DMS153 (cell line): ENCODE data around the gene ANXA1.

ENCODE experiments used
- DNase-seq: peaks from one replicate; lab custom pipeline; 2025; lab: John Stamatoyannopoulos, UW

ANXA1 gene

DNA sequence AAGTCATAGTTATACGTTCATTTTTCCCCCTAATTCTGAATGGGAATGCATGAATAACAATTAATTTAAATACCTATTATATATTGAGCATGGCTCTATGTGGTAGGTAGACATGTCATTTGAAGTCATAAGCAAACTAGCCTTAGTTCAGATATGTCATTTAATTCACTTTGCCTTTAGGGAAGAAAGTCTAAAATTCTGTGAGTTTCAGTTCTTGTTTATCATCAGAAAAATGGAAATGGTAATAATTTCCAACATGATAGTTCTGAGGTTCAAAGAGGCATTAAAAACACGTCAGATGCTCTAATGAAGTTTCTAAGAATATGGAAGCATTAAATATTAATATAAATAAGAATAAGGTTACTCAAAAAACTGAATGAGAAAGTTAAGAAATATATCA, 13.1 kb upstream of the ANXA1 start:
- DNase-seq = no peak

DNA sequence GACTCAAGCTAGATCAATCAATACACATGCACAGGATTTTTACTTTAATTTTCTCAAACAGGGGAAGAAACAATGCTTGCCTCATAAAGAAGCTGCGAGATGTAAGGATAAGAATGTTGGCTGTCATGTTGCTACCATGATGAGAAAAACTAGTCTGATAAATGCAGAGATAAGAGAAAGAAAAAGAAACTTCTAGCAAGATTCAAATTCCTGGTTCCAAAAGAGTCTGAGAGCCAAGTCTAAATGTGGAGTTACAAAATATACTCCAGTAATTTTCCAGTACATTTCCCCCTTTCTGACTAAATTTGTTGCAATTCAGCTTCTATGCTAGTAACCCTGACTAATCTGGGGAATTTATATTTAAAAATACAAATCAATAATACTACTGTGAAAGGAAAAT, 10.4 kb upstream of the ANXA1 start:
- DNase-seq = no peak

DNA sequence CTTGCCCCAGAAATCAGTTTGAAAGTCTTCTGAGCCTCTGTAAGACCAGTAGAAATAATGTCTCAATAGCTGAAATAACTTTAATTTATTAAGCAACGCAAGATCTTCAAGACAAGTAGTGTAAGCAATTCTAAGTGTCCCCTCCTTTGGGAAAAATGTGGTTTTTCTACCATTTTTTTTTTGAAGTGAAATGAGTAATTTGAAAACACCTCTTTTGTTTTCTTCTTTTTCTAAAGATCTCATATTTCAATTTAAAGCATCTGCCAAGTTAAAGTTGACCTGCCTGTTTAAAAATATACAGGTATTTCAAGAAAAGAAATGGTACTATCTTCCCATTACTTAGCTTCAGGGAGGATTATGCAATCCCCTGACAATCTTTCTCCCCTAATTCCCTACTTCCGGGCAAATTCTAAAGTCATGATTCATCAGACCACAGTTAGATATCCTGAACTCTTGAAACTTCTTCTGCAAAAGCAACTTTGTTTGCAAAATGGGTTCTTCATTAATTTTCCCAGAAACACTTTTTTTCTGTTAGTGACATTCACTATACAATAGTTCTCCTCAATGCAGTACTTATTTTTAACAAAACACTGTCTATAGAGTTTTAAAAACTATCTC, 7.8 kb upstream of the ANXA1 start:
- DNase-seq = no peak

- DNase-seq = no peak
These were observed 5.4 kb upstream of the ANXA1 start for GRCh38 chr9:73146111-73146815.

DNA sequence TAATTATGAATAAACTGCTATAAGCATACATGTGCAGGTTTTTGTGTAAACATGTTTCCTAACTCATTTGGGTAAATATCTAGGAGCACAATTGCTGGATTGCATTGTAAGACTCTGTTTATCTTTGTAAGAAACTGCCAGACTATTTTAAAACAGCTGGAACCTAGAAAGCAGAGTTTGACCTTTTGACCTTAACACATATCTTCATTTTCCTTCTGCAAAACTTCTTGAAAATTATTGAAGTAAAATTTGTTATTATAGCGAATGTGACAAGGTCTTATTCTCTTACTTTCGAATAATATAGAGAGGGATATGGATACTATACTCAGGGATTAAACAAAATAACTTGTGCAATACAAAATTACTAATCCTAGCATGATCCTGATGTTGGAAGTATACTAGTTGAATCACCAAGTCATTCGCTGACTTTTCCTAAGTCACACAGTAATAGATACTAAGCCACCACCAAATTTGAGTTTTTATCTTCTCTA, 3.2 kb upstream of the ANXA1 start:
- DNase-seq = no peak

GRCh38 chr9:73149371-73150067, 2.1 kb upstream of the ANXA1 start:
- DNase-seq = no peak

GRCh38 chr9:73152543-73152844, 829 bp downstream of the ANXA1 start:
- DNase-seq = no peak

GRCh38 chr9:73152953-73153352, 1.3 kb downstream of the ANXA1 start:
- DNase-seq = no peak

- no peak for DNase-seq
These were observed 2.1 kb downstream of the ANXA1 start for GRCh38 chr9:73153793-73154227.

GRCh38 chr9:73154271-73154670, 2.6 kb downstream of the ANXA1 start:
- no peak for DNase-seq

DNA sequence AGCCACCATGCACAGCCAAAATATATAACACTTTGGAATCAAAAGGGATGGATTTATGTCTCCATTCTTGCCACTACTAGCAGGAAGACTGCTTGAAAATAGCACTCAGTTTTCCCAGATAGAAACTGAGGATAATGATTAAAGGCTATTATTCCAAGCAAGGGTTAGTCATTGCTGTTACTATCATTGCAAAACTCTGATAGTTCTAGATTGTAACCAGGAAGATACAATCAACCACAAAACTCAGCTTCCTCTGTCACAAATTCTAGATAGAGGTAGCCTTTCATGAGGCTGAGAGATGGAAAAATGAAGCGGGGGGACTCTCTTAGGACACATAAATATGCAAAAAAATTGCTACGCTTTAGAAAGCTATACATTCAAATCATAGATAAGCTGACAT, 3.1 kb downstream of the ANXA1 start:
- DNase-seq = no peak

DNA sequence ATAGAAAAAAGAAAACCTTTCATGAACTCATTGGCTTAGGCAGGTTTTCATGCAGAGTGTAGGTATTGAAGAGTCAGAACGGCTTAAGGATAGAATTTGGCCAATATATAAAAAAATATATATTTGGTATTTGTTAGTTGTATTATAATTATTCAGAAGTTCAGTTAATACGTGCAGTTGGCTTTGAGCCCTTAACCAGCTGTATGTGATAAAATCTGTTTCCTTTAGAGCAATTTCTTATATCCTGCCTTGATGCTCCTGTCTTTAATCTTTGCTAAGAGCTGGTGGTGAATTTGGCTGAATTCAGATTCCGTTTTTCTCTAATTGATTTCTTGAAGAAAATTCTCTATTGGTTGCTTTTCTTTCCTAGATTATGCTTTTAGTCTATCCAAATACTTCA, 3.7 kb downstream of the ANXA1 start:
- no peak for DNase-seq

DNA sequence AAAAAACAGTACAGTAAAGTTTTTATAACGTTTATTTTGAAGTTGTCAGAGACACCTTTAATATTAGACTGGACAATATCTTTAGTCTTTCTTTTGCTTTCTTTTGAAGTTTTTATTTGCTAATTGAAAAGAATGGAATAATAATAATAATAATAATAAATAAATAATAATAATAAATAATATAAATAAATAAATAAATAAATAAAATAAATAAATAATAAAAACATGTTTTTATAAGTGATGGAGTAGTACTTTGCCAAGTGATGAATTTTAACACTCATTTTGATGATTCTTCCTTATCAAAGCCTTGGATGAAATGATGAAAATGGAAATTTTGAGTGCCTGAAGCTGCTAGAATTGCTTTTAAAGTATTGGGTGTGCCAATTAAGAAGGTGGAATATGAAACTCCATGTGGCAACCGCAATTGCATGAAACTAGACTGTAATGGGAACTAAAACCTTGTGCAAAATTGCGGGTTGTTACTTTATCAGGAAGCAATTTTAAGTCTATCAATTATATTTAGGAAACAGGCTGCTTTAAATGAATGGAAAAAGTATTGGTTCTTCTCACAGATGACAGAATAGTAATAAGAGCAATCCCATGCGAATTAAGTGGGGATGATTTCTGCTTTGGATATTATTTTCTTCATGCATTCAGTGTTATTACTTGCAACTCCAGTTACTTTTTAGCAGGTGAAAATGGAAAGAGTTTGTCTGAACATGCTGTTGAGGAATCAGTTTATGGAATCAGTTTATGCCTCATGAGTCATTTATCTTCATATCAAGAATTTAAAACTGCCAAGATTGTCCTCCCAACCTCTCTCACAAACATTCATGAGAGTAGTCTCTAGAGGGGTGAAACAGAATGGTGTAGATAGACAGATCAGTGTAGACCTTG, 4.6 kb downstream of the ANXA1 start:
- DNase-seq = no peak

GRCh38 chr9:73156865-73157187, 5.2 kb downstream of the ANXA1 start:
- no peak for DNase-seq

GRCh38 chr9:73157811-73158210, 6.1 kb downstream of the ANXA1 start:
- no peak for DNase-seq

GRCh38 chr9:73158723-73159122, 7.1 kb downstream of the ANXA1 start:
- DNase-seq = no peak

GRCh38 chr9:73160868-73161267, 9.2 kb downstream of the ANXA1 start:
- DNase-seq = no peak

GRCh38 chr9:73162987-73163768, 11.5 kb downstream of the ANXA1 start:
- DNase-seq = no peak

- DNase-seq = no peak
These were observed 14.2 kb downstream of the ANXA1 start for GRCh38 chr9:73165911-73166310.

GRCh38 chr9:73166468-73166867, 14.8 kb downstream of the ANXA1 start:
- no peak for DNase-seq

DNA sequence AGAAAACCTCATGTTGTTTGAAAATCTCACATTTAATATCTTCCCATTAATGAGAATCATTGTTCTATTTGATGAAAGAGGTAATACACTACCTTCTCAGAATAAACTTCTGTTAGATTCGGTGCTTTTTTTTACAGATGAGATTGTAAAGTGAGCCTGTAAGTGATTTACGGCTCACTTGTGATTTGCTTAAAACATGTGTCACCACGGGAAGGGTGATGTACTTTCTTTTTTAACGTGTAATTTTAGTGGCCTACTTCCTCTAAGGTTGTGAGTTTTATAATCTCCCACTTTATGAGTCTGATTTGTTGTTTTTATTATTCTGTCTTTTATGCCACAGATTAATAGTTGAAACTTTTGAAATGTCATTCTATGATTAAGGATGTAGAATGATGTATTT, 15.9 kb downstream of the ANXA1 start:
- DNase-seq = no peak
